ENCODE measurements around the gene FRMD7.
"Not testable (repeated sequence)": the region's sequence is repeated elsewhere in the genome, so short reads cannot be mapped to it uniquely, and the experiment has no call there.

Gene FRMD7

GRCh38 chrX:132127743-132128142 is at the start of gene FRMD7:
Gene FRMD7 (minus strand): TSS chrX:132128020. CDS start chrX:132127844, 176 bp downstream.
- no peak for DNase-seq

GRCh38 chrX:132173647-132174046 is 45.8 kb upstream of the FRMD7 start:
- DNase-seq, result no peak

- DNase-seq, result no peak
Observed at GRCh38 chrX:132171881-132172280, 44.1 kb upstream of the FRMD7 start.

- no peak for DNase-seq
Observed at GRCh38 chrX:132171478-132171877, 43.7 kb upstream of the FRMD7 start.

- peak in 2 of 3 experiments; percentile 59 to 89 for DNase-seq
Observed at GRCh38 chrX:132169554-132169953, 41.7 kb upstream of the FRMD7 start.

GRCh38 chrX:132165651-132166050 is 37.8 kb upstream of the FRMD7 start:
- no peak for DNase-seq

- DNase-seq, result no peak
Observed at GRCh38 chrX:132165005-132165404, 37.2 kb upstream of the FRMD7 start.

GRCh38 chrX:132163094-132163493 is 35.3 kb upstream of the FRMD7 start:
- DNase-seq, result not testable (repeated sequence)

GRCh38 chrX:132153166-132153565 is 25.3 kb upstream of the FRMD7 start:
- no peak for DNase-seq

GRCh38 chrX:132146456-132146855 is 18.6 kb upstream of the FRMD7 start:
- no peak for DNase-seq

GRCh38 chrX:132144061-132144460 is 16.2 kb upstream of the FRMD7 start:
- DNase-seq, result no peak

- no peak for DNase-seq
Observed at GRCh38 chrX:132125906-132126305, 1.9 kb downstream of the FRMD7 start.

GRCh38 chrX:132120913-132121312 is 6.9 kb downstream of the FRMD7 start:
- DNase-seq, result no peak

- peak in 1 of 3 experiments; percentile 15 for DNase-seq
Observed at GRCh38 chrX:132119821-132120515, 7.9 kb downstream of the FRMD7 start.

- DNase-seq, result no peak
Observed at GRCh38 chrX:132119283-132119682, 8.5 kb downstream of the FRMD7 start.

GRCh38 chrX:132118358-132118757 is 9.5 kb downstream of the FRMD7 start:
- no peak for DNase-seq

- DNase-seq, result no peak
Observed at GRCh38 chrX:132115792-132116191, 12.0 kb downstream of the FRMD7 start.

- DNase-seq, result peak in 2 of 3 experiments; percentile 39 to 75
Observed at GRCh38 chrX:132114607-132115006, 13.2 kb downstream of the FRMD7 start.

- DNase-seq, result no peak
Observed at GRCh38 chrX:132107291-132107690, 20.5 kb downstream of the FRMD7 start.

- DNase-seq, result no peak
Observed at GRCh38 chrX:132101799-132102198, 26.0 kb downstream of the FRMD7 start.

GRCh38 chrX:132101206-132101605 is 26.6 kb downstream of the FRMD7 start:
- no peak for DNase-seq

- not testable (repeated sequence) for DNase-seq
Observed at GRCh38 chrX:132098704-132099103, 29.1 kb downstream of the FRMD7 start.

- DNase-seq, result no peak
Observed at GRCh38 chrX:132094164-132094563, 33.7 kb downstream of the FRMD7 start.

- DNase-seq, result peak in 2 of 3 experiments; percentile 53 to 88
Observed at GRCh38 chrX:132093239-132093860, 34.5 kb downstream of the FRMD7 start.

All from NCI-H1417 (cell line).